ENCODE measurements around the gene STARD7.
A peak's percentile ranks its signal among the peaks of the same experiment; 100 is the strongest.
"Not testable (repeated sequence)": the region's sequence is repeated elsewhere in the genome, so short reads cannot be mapped to it uniquely, and the experiment has no call there.

STARD7 gene

DNA sequence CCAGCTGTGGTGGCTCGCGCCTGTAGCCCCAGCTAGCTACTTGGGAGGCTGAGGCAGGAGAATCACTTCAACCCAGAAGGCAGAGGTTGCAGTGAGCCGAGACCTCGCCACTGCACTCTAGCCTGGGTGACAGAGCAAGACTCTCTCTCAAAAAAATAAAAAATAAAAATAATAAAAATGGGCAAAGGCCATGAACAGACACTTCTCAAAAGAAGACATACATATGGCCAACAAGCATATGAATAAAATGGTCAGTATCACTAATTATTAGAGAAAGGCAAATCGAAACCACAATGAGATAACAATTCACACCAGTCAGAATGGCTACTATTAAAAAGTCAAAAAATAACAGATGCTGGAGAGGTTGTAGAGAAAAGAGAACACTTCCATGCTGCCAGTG lies 48.3 kb downstream of the STARD7 start:
- not testable (repeated sequence) for DNase-seq

DNA sequence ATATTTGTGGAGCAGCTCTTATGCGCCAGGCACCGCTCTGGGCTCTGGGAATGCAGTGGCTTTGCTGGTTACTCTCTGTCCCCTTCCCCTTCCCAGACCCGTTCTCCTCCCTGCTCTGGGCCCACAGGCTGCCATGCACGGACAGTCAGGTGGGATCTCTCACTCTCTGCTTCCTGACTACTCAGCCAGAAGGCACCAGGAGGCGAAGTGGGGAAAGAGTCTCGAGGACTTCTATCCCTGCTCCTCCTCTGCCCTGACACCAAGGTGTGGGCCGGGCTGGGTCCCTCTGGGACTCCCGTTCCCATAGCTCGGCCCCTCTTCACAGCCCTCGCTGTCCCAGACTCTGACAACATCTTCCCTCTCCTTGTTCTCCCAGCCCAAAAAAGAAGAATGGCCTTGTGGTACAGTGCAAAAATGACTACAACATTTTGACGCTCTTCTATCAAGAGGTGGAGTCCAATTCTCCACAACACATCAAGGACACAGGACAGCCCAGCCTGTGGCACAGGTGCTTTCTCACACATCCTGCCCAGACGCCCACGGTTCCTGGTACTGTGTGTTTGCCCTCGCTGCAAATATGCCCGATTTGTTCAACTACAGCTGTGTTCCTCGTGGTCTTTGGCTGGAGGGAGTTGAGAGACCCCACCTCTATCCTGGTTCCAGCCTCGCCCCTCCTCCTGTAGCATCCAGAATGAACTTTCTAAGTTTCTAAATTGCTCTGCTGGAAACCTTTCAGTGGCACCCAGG lies 49.4 kb downstream of the STARD7 start:
- no peak for DNase-seq

DNA sequence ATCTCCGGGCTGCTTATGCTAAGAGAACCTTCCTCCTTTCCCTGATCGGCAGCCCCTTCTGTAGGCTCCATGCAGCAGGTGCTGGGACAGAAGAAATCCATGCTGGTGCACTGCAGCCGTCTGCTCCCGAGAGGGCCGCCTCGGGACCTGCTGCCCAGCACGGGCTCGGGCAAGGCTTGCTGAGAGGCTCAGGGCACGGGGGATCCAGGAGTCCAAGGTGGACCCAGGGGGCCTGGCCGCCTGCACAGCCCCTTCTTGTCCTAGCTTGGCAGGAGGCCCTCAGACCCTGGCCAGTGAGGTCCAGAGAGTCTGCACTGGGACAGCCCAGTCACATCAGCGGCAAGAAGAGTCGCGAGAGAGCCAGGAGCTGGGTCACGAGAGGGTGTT lies 50.1 kb downstream of the STARD7 start:
- no peak for DNase-seq

DNA sequence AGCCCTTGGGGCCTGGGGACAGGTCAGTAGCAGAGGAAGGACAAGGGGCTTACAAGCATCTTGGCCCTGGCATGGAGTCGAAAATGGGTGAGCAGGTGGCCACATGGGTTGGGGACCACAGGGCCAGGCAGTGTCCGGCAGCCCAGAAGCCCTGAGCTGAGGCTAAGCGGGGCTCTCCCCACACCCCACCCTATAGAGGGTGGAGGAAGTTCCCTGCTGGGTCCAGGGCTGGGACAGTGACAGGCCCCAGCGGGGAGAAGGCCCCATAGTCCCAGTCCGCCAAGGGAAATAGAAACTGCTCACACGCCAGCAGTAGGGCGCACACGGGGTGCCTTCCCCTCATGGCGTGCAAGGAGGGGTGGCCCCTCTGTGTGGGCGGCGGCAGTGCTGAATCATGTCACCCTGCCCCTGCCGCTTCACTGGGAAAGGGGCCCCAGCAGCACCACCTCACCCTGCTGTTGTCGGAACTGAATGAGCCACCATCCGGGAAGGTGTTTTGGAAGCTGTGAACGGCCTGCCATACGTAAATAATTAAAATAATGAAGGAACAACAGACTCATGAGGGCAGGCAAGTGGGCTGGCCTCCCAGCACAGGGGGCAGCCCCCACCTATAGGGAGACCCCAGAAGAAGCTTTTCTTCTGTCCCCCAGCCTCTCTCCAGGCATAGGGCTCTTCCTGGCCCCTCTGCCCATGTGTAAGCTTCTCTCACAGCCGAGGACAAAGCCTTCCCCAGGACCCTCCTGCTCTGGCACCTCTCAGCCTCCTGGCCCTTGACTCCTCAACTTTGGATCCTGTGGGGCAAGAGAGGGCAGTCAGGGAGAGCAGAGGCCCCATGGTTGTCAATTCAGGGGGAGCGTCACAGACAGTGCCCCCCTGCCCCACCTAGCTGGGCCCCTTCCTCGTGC lies 50.7 kb downstream of the STARD7 start:
- no peak for DNase-seq

DNA sequence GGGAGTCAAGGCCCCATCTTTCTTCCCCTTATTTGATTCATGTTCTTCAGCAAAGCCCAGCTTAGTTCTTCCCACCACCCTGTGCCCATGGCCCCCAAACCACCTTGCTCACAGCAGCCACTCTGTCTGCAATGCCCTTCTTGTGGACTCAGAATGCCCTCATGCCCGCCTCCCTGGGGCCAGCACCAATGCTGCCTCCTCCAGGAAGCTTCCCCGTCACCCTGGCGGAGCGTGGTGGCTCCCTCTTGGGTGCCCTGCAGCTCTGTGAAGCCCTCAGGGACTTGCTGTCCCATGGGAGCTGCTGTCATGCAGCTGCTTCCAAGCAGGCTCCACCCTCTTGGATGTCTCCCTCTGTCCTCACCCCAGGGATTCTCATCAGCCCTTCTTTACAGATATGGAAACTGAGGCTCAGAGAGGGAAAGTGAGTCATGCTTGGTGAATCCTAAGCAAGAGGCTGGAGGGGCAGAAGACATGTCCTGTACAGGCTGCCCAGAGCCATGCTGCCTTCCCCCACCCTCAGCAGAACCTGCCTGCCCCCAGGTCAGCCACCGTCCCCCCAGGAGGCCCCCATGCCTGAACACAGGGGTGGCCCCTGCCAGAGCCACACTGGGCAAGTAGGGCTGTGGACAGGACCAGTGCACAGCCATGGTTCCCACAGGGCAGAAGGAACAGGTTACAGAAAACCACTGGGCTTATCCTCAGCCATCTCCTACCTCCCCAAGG lies 51.5 kb downstream of the STARD7 start:
- no peak for DNase-seq

DNA sequence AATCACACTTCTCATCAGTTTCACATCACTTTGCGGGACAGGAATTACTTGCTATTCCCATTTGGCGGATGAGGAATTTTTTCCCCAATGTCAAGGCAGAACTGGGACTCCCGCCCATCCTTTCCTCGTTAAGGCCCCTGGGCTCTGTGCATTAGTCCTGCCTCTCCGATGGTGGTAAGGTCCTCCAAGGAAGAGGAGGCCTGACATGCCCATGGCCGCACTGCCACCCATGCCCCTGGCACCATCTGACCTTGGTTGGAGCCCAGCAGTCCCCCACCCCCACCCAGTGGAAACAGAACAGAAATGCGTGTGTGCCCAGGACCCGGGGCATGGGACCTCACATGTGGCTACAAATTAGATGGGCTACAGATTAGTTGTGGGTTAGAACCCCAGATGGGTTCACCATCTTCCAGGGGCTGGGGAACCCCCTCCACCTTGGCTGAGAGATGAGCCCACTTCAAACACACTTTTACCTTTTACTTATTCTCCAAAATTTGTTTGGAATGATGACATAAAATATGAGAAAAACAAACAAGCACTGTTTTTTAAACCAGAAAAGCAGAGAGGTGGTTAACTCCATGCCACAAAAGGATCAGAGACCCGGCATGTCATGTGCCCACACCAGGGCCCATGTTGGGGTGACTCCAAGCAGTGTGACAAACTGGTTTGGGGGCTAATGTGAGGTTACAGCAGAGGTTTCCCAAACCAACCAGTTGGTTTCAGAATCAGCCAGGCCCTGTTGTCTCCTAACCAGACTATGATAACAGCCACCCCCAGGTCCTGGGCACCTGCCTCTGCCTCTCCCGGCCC lies 52.4 kb downstream of the STARD7 start:
- no peak for DNase-seq

DNA sequence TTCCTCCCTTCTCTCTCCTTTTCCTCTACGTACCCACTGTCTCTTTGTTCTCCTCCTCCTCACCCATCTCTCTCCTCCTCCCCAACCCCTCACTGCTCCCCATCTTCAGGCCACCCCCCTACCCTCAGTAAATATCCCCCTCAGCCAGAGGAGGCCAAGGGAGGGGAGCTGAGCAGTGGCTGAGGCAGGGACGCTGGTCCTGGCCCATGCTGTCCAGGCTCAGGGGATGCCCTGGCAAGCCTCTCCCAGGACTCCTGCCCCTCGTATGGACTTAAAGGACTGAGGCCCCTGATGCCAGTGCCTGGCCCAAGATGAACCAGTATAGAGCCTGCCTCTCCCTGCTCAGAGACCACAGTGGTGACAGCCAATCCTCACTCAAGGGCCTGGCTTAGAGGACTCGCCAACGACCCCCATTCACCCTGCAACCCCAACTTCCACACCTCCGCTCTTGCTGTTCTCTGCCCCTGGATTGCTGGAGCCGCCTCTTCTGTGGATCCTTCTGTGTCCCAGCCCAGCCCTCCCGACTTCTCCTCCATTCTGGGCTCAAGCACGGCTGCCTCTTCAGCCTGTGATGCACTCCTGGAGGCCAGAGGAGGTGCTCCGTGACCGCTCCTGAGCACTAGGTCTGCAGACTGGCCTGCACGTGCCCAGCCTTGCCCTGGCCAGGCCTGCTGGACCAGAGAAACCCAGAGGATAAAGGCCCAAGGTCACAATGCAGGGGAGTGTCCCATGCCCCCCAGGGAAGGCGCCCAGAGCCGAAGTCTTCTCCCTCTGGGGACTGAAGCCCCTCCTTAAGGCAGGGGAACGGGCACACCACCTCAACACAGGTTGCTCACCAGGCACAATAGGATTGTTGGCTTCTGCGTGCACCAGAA lies 53.9 kb downstream of the STARD7 start:
- no peak for DNase-seq

DNA sequence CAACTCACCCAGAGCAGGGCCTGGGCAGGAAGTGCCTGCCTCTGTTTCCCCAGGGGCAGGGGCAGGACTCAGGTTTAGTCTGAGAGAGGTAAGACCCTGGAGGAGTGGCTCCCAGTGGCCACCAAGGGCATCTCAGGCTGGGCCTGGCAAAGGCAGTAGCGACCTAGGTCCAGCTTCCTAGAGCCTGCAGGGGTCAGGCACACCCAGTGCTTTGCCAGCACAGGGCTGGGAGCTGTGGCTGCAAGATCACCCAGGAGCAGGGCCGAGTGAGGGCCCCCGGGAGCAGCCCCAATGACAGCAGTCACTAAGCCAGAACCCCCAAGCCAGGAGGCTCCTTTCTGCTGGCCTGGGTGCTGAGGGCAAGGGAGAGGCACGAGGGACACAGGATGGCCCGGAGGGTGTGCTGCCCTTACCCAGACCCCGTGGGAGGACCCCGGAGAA lies 54.6 kb downstream of the STARD7 start:
- DNase-seq, result no peak

DNA sequence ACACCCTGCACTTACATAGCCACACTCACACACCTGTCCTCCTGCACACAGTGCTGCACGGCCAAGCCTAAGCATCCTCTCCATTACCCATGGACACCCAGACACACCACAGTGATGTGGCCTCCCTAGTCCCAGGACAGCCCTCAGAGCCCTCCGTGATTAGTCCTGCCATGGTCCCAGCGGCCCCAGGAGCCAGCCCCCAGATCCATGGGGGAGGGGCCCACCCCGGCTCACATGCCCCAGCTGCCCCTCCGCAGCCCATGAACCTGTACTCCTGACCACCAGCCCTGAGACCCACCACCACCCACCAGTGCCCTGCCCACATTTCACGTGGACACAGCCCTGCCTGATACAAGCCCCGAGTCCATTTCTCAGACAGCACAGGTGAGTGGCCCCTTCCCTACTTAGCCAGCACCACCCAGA lies 55.3 kb downstream of the STARD7 start:
- DNase-seq, result no peak

DNA sequence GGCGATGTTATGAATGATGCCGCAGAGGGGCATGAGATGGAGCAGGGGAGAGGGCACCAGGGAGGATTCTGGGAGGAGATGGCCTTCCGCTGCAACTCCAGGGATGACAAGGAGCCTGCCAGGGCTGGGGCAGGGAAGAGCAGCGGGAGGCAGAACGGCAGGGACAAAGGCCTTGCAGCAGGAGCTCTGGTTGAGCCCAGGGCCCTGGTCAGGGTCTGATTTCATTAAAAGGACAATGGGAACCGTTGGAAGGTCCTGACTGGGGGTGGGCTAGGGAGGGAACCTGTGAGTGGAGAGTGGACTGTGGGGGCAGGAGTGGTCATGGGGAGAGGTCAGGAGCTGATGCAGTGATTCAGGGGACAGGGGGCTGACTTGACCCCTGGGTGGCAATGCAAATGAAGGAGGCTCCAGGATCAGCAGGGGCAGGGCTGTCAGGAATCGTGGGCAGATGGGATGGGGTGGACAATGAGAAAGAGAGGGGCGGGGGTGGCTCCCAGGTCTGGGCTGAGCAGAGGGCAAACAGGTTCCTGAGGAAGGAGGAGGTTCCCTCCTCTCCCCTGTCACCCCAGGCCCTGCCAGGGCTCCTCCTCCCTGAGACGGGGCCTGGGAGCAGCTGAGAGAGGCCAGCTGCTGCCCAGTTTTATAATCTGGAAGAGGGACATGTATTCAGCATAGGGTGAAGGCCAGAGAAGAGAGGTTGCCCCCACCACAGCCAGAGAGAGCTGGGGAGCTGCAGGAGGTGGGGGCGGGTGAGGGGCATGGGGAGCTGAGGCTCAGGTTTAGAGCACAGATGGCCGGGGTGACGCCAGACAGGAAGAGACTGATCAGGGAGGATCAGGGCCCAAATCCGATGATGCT lies 56.1 kb downstream of the STARD7 start:
- no peak for DNase-seq

DNA sequence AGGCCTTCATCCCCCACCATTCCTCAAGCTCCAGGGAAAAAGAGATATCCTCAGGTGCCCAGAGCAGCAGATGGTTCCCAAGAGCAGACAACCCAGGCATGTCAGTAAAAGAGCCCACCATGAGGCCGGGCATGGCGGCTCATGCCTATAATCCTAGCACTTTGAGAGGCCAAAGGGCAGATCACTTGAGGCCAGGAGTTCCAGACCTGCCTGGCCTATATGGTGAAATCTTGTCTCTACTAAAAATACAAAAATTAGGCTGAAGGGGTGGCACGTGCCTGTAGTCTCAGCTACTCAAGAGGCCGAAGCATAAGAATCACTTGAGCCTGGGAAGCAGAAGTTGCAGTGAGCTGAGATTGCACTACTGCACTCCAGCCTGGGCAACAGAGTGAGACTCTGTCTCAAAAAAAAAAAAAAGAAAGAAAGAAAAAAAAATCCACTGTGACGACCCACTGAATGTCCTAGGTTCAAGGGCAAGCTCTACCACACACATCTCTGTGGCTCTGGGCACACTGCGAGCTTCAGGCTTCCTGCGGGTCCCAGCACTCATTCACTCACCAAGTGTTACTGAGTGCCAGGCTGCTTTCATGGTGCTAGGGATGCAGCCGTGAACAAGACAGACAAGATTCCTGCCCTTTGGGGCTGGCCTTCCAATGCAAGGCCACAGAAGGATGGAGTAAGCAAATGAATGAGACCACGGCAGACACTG lies 56.9 kb downstream of the STARD7 start:
- no peak for DNase-seq

DNA sequence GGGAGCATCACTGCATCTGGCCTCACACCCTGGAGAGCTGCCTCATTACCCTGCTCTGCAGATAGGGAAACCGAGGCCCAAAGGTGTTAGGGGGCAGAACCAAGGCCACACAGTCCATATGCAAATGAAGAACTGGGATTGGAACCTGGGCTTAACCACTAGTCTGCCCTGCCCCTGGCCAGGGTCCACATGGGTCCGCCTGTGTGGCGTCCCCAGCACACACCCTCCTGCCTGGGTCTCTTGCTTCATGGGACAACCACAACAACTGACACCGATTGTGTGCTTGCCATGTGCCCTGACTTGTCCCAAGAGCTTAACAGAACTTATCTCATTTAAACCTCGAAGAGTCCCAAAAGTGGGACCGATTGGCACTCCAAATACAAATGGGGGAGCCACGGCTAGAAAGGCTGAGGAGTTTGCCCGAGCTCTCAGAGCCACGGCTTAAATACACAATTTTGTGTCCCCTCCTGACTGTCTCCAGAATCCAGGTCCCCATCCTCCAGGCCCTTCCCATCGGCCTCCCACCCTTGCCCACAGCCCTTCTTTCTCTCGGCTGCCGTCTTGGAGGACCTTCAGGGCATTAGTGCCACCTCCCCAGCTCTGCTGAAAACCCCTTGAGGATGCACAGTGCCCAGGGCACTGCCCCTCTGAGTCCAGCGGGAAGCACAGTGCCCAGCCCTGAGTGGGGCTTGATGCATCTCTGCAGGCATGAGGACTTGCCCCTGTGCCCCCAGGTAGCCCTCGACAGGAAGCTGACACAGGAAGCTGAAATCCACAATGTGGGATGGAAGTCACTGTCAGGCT lies 57.6 kb downstream of the STARD7 start:
- no peak for DNase-seq

DNA sequence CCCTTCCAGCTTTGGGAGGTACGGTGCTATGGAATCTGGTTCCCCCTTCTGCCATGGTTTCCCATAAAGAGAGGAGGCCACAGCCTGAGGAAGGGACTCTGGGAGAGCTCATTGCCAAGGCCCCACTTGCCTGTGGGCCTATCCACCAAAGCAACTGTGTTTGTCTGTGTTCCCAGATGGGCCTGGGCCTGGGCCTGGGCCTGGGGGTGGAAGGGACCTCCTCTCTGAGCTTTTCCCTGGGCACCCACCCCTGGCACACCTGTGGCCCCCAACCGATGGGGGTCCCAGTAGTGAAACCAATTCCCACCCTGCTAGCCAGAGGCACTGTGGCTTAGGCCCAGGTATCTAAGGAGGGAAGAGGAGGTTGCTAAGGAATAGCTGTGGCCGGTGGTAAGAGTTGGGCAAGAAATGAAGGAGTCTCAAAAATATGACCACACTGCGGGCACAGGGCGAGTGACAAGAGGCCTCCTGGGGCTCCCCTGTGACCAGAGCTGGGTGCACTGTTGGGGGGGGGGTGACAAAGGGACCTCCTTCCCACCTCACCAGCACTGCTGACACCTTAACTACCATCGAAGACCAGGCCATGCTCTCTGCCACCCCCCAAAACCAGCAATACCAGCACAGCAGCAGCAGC lies 58.5 kb downstream of the STARD7 start:
- no peak for DNase-seq

DNA sequence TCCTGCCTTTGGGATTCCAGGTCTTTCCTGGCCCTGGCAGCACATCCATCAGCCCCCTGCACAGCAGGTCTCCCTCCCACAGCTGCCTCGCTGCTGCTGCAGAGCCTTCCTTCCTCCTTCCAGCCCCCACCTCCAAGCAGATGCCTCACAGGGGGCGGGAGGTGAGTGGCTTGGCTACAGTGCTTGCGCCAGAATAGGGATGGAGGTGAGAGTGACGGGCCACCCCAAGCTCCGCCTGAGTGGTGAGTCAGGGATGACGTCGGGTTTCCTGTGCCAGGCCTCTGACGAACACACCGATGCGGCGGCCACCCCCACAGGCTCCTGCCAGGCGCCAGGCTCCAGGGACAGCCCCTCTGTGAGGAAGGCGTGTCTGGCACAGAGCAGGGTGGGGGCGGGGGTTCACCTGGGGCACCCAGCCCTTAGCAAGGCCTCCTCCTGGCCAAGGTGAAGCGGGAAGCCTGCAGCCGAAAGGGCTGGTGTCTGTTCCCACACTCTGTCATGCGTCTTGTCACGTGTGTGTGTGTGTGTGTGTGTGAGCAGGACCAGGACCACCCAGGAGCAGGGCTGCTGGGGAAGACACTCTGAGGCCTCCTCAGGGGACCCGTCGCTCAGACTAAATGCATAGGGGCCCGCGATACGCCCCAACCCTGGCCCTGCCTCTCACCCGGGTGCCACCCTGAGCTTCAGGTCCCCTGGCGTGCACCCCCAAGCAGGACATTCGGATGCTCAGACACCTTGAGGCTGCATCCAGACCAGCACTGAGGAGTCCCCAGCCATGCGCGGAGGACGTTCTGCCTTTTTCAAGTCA lies 60.0 kb downstream of the STARD7 start:
- DNase-seq, result peak; percentile 9

DNA sequence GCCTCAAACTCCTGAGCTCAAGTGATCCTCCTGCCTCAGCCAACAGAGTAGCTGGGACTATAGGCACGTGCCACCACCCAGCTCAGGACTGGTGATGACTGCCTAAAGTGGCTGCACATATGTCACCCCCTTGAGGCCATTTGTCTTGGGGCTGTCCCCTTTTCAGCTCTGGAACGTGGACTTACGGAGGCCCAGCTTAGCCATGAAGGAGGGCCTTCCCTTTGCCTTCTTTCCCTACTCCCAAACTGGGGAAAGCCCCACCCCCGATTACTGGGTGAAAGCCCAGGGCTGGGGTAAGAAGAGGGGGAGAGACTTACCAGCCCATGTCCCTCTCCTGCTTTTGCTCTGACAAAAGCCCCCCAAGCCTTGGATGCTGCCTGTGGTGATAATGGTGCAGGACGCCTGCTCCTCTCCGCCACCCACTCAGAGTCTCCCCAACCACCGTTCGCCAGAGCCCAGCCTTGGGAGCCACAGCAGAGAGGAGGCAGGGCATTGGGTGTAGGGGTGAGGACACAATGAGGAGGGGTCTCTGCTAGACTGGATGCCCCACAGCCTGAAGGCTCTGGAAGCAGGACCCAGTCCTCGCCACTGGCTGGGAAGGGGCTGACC lies 60.9 kb downstream of the STARD7 start:
- peak; percentile 17 for DNase-seq

DNA sequence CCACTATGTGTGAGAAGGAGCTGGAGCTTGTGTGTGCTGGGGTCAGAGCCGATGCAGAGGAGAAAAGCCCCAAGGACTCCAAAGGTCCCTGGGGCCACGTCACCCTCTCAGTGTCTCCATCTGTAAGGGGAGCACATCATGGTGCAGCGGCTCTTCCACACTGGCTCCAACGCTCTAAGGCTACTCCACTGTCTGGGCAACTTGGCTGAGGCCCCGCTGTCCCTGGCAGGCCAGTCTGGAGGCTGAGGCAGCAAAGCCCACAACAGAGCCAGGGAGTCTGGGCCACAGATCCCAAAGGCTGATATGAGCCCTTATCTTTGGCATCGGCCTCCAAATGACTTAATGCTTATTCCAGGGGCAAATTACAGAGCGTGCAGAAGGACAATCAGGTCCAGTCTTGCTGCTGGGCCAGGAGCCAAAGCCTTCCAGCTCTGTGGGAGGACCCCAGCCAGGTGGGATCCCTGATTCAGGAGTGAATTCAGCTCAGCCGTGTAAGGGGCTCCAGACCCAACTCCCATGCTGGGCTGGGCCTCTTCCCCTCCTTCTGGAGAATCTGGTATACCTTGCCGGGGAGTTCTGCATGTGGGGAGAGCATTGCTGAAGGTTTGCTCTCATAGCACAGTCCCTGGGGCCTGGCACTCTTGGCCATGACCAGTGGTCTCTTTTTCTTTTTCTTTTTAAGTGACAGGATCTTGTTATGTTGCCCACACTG lies 61.6 kb downstream of the STARD7 start:
- DNase-seq, result no peak

Data from OCI-M1 (cell line).